ENCODE data around the gene PSMD9.

PSMD9 gene

DNA sequence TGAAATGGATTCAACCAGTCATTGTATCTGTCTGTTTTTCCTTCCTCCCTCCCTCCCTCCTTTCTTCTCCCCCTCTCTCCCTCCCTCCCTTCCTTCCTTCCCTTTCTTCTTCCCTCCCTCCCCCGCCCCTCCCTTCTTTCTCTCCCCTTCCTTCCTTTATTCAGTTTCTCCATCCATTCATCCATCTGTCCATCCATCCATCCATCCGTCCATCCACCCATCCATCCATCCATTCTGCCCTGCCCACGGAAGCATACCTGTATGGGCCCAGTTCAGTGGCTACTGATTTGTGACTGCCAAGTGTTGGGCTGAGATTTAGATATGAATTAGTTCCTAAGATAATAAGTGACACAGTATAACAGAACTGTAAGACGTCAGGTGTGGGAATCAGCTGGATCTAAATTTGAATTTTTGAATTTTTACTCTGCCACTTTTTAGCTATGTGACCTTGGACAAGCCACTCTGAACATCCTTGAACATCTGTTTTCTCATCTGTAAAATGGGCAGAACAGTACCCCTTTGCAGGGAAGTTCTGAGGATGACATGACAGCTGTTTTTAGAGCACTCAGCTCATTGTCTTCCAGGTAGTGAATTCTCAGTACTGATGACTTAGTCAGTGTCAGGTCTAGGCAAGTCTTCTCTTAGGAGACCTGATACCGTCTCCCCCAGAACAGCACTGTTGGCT is 72.7 kb downstream of the PSMD9 start:
- TF ChIP-seq TCF12 (IDR thresholded peaks at IDR 0.05; ENCODE audit: low read depth) (no peak), CEBPB (IDR thresholded peaks at IDR 0.05) (no peak), TEAD4 (IDR thresholded peaks at IDR 0.05) (no peak), RAD21 (IDR thresholded peaks at IDR 0.05; ENCODE audit: low read depth) (no peak), TAF1 (IDR thresholded peaks at IDR 0.05; ENCODE audit: low read depth) (no peak), FOXM1 (IDR thresholded peaks at IDR 0.05; ENCODE audit: borderline replicate concordance, low read depth) (no peak), ZBTB7A (IDR thresholded peaks at IDR 0.05; ENCODE audit: low read depth) (no peak), EP300 (IDR thresholded peaks at IDR 0.05; ENCODE audit: borderline replicate concordance) (no peak), USF1 (IDR thresholded peaks at IDR 0.05) (no peak), NFIC (IDR thresholded peaks at IDR 0.05) (no peak), YY1 (IDR thresholded peaks at IDR 0.05; ENCODE audit: low read depth) (no peak), CREB1 (IDR thresholded peaks at IDR 0.05; ENCODE audit: low read depth) (no peak), EGR1 (IDR thresholded peaks at IDR 0.05) (no peak)
- TF ChIP-seq, protein P1, sequence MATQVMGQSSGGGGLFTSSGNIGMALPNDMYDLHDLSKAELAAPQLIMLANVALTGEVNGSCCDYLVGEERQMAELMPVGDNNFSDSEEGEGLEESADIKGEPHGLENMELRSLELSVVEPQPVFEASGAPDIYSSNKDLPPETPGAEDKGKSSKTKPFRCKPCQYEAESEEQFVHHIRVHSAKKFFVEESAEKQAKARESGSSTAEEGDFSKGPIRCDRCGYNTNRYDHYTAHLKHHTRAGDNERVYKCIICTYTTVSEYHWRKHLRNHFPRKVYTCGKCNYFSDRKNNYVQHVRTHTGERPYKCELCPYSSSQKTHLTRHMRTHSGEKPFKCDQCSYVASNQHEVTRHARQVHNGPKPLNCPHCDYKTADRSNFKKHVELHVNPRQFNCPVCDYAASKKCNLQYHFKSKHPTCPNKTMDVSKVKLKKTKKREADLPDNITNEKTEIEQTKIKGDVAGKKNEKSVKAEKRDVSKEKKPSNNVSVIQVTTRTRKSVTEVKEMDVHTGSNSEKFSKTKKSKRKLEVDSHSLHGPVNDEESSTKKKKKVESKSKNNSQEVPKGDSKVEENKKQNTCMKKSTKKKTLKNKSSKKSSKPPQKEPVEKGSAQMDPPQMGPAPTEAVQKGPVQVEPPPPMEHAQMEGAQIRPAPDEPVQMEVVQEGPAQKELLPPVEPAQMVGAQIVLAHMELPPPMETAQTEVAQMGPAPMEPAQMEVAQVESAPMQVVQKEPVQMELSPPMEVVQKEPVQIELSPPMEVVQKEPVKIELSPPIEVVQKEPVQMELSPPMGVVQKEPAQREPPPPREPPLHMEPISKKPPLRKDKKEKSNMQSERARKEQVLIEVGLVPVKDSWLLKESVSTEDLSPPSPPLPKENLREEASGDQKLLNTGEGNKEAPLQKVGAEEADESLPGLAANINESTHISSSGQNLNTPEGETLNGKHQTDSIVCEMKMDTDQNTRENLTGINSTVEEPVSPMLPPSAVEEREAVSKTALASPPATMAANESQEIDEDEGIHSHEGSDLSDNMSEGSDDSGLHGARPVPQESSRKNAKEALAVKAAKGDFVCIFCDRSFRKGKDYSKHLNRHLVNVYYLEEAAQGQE (IDR thresholded peaks at IDR 0.05; ENCODE audit: low read depth) = no peak
- TF ChIP-seq, protein P2, sequence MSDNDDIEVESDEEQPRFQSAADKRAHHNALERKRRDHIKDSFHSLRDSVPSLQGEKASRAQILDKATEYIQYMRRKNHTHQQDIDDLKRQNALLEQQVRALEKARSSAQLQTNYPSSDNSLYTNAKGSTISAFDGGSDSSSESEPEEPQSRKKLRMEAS (IDR thresholded peaks at IDR 0.05) = no peak

DNA sequence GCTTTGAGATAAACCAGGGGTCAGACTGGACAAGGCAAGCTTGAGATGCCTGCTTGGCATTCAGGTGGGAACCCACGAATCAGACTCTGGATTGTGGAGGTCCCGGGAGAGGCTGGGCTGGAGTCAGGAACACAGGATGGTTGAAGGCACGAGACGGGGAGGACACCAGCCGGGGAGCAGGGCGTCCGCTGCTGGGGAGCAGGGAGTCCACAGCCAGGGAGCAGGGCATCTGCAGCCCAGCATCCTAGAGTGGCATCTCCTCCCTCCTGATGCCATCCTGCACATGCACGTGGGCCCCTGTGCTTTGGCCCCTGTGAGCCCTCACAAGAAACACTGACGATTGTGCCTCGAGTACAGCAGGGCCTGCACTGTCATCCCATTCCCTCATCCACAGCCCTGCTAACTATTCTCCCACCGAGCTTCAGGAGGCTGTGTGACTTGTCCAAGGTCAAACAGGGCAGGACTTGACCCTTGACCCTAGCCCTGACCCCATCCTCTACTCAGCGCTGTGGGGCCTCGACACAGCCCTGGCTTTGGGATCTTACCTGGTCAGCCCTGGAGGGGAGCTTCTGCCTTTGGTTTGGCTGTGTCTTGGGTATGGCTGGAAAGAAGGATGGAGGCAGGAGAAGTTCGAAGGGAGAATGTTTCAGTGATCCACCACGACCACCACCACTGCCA is 74.9 kb downstream of the PSMD9 start:
- TF ChIP-seq RAD21 (IDR thresholded peaks at IDR 0.05; ENCODE audit: low read depth) (no peak), EP300 (IDR thresholded peaks at IDR 0.05; ENCODE audit: borderline replicate concordance) (no peak), TAF1 (IDR thresholded peaks at IDR 0.05; ENCODE audit: low read depth) (no peak), CEBPB (IDR thresholded peaks at IDR 0.05) (no peak)
- TF ChIP-seq, protein P1 (IDR thresholded peaks at IDR 0.05; ENCODE audit: low read depth) = no peak

- TF ChIP-seq, protein P2 (IDR thresholded peaks at IDR 0.05) = no peak
- TF ChIP-seq RAD21 (IDR thresholded peaks at IDR 0.05; ENCODE audit: low read depth) = no peak
- no peak for TF ChIP-seq TEAD4 (IDR thresholded peaks at IDR 0.05)
- TF ChIP-seq EP300 (IDR thresholded peaks at IDR 0.05; ENCODE audit: borderline replicate concordance) = no peak
- TF ChIP-seq, protein P1 (IDR thresholded peaks at IDR 0.05; ENCODE audit: low read depth) = no peak
- TF ChIP-seq EGR1 (IDR thresholded peaks at IDR 0.05) = no peak
- TF ChIP-seq CREB1 (IDR thresholded peaks at IDR 0.05; ENCODE audit: low read depth) = no peak
- TF ChIP-seq CEBPB (IDR thresholded peaks at IDR 0.05) = no peak
- no peak for TF ChIP-seq NFIC (IDR thresholded peaks at IDR 0.05)
- no peak for TF ChIP-seq USF1 (IDR thresholded peaks at IDR 0.05)
- no peak for TF ChIP-seq ZBTB7A (IDR thresholded peaks at IDR 0.05; ENCODE audit: low read depth)
- TF ChIP-seq TAF1 (IDR thresholded peaks at IDR 0.05; ENCODE audit: low read depth) = no peak
- TF ChIP-seq YY1 (IDR thresholded peaks at IDR 0.05; ENCODE audit: low read depth) = no peak
- TF ChIP-seq FOXM1 (IDR thresholded peaks at IDR 0.05; ENCODE audit: borderline replicate concordance, low read depth) = no peak
- TF ChIP-seq TCF12 (IDR thresholded peaks at IDR 0.05; ENCODE audit: low read depth) = no peak
Observed at GRCh38 chr12:121964813-121965643, 76.4 kb downstream of the PSMD9 start.
